Dendritic cell treated with granulocyte-macrophage colony-stimulating factor and Interleukin-4, amounts not matched to agents 40 ng/mL and 50 ng/mL, for 4 days (primary cell): Measurements from ENCODE around the gene PGS1.

Source experiments
- H3K27ac Mint-ChIP-seq: one replicate; pipeline ENCODE4 v1.8.0; 2022; ENCODE audit warnings: mild to moderate bottlenecking, mixed read lengths
- H3K27me3 Mint-ChIP-seq: one replicate; pipeline ENCODE4 v1.8.0; 2022; ENCODE audit warnings: mild to moderate bottlenecking, mixed read lengths
- H3K36me3 Mint-ChIP-seq: one replicate; pipeline ENCODE4 v1.8.0; 2022; ENCODE audit warnings: low read depth, mixed read lengths
- H3K4me1 Mint-ChIP-seq: one replicate; pipeline ENCODE4 v1.8.0; 2022; ENCODE audit warnings: low read depth, mixed read lengths
- H3K4me3 Mint-ChIP-seq: one replicate; pipeline ENCODE4 v1.8.0; 2022; ENCODE audit warnings: mild to moderate bottlenecking, moderate library complexity, mixed read lengths
- H3K9me3 Mint-ChIP-seq: one replicate; pipeline ENCODE4 v1.8.0; 2022; ENCODE audit warnings: mixed read lengths
- intact Hi-C: fragments of 100-400 bp; cut with micrococcal nuclease; formaldehyde crosslinking; loops from one replicate; pipeline ENCODE4 v1.15.0; 2022

The PGS1 gene

GRCh38 chr17:78468366-78468765 lies 89.9 kb downstream of the PGS1 start:
- peaks cover 15% of the 10 kb centered on the region for H3K27me3 Mint-ChIP-seq
- H3K4me3 Mint-ChIP-seq = no peak overlapping the region
- H3K36me3 Mint-ChIP-seq = no peaks in the 10 kb centered on the region
- H3K4me1 Mint-ChIP-seq = no peaks in the 10 kb centered on the region
- H3K9me3 Mint-ChIP-seq = no peaks in the 10 kb centered on the region
- intact Hi-C loops = no loop called here
- no peak overlapping the region for H3K27ac Mint-ChIP-seq

GRCh38 chr17:78469443-78469842 lies 91.0 kb downstream of the PGS1 start:
- Mint-ChIP-seq H3K4me1 (no peaks in the 10 kb centered on the region), H3K27me3 (peaks cover 17% of the 10 kb centered on the region), H3K9me3 (no peaks in the 10 kb centered on the region), H3K36me3 (no peaks in the 10 kb centered on the region), H3K27ac (no peak overlapping the region), H3K4me3 (no peak overlapping the region)
- intact Hi-C loops = no loop called here

GRCh38 chr17:78471635-78472034 lies 93.2 kb downstream of the PGS1 start:
- Mint-ChIP-seq H3K36me3 (no peaks in the 10 kb centered on the region), H3K4me1 (no peaks in the 10 kb centered on the region), H3K9me3 (no peaks in the 10 kb centered on the region), H3K27ac (no peak overlapping the region), H3K27me3 (peaks cover 21% of the 10 kb centered on the region), H3K4me3 (no peak overlapping the region)
- intact Hi-C loops = no loop called here

GRCh38 chr17:78472035-78472905 lies 93.8 kb downstream of the PGS1 start:
- H3K27me3 Mint-ChIP-seq = peaks cover 21% of the 10 kb centered on the region
- H3K4me1 Mint-ChIP-seq = no peaks in the 10 kb centered on the region
- intact Hi-C loops = no loop called here
- no peak overlapping the region for H3K27ac Mint-ChIP-seq
- H3K4me3 Mint-ChIP-seq = no peak overlapping the region
- no peaks in the 10 kb centered on the region for H3K9me3 Mint-ChIP-seq
- no peaks in the 10 kb centered on the region for H3K36me3 Mint-ChIP-seq

GRCh38 chr17:78473951-78474613 lies 95.6 kb downstream of the PGS1 start:
- intact Hi-C loops = no loop called here
- no peaks in the 10 kb centered on the region for H3K4me1 Mint-ChIP-seq
- no peak overlapping the region for H3K27ac Mint-ChIP-seq
- H3K4me3 Mint-ChIP-seq = no peak overlapping the region
- H3K27me3 Mint-ChIP-seq = peaks cover 21% of the 10 kb centered on the region
- H3K9me3 Mint-ChIP-seq = no peaks in the 10 kb centered on the region
- no peaks in the 10 kb centered on the region for H3K36me3 Mint-ChIP-seq
